ENCODE measurements around the gene RASGRF2. TPM values are rescaled to one million over a fixed set of nuclear protein-coding genes. Genes with fewer than 3 reads are reported as not detected.

The RASGRF2 gene
- total RNA-seq, 1 experiment from 2014 or later, result 5.3 TPM

DNA sequence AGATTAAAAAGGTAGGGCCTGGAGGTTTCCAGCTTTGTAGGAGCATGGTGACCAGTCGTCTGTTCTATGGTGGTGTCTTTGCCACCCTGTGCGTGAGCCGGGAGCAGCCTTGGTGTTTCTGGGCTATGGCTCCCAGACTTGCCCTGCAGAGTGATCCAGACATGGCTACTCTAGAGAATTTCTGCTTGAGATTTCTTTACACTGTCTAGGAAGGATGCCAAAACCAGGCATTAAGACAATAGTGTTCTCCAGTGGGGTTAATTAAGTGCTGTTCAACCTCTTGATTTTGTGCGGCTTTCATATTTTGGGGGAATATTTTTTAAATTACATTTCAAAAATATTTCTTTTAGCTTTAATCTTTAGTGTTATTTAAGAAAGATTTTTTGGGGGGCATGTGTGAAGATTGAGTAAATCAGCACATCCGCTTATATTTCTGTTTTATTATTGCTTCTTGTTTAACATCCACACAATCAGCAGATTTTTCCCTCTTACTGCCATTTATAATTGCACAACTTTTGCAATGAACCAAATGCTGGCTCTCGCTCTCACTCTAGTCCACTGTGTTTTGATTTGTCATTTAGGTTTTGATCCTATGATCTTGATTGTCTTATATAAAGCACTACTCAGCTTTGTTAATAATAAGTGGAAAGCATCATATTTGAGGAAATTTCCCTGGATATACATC is 110.5 kb downstream of the RASGRF2 start:
- no peak for DNase-seq
- peaks cover 3% of the 10 kb centered on the region for H3K36me3 ChIP-seq (replicated peaks; ENCODE audit: control insufficient read depth, insufficient read depth, low read length)
- H3K4me3 ChIP-seq (ENCODE audit: insufficient read depth, low read depth, low read length), result no peak overlapping the region
- H3K27me3 ChIP-seq (ENCODE audit: control insufficient read depth, insufficient read depth, low read length), result no peaks in the 10 kb centered on the region

DNA sequence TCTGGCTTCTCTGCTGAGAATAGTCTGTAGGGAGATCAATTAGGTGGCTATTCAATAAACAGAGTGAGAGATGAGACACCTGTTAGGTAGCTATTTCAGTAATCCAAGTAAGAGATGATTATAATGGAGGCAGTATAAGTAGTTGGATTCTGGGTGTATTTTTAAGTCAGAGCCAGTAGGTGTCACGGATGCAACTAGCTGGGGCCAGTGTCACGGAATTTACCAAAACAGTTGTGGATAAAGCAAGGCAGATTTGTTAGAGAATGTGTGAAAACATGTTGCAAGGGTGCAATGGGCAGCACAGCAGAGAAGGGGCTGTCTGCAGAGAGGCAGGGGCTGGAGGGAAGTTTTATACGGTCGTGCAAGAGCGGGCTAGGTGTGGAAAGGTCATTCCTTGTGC is 114.9 kb downstream of the RASGRF2 start:
- H3K4me3 ChIP-seq (ENCODE audit: insufficient read depth, low read depth, low read length), result no peak overlapping the region
- no peaks in the 10 kb centered on the region for H3K27me3 ChIP-seq (ENCODE audit: control insufficient read depth, insufficient read depth, low read length)
- peaks cover 3% of the 10 kb centered on the region for H3K36me3 ChIP-seq (replicated peaks; ENCODE audit: control insufficient read depth, insufficient read depth, low read length)
- DNase-seq, result no peak

DNA sequence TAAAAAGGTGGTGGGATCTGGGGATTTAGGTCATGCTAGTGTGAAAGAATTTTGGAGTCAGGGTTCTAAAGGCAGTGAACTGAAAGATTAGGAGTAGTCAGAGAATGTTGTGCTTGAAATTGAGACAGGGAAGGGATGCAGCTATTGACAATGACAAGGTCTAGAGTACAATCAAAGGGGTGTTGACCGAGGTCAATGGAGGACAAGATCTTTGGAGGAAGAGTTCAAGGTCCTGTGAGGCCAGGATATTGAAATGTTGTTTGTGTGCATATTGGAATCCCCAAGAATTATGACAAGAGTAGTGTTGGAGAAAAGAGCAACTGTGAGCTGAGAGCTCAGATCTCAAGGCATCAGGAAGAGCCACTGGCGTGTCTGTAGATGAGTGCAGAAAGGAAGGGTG is 116.9 kb downstream of the RASGRF2 start:
- no peak for DNase-seq
- Histone ChIP-seq H3K36me3 (replicated peaks; ENCODE audit: control insufficient read depth, insufficient read depth, low read length) (peaks cover 4% of the 10 kb centered on the region), H3K27me3 (ENCODE audit: control insufficient read depth, insufficient read depth, low read length) (no peaks in the 10 kb centered on the region), H3K4me3 (ENCODE audit: insufficient read depth, low read depth, low read length) (no peak overlapping the region)

DNA sequence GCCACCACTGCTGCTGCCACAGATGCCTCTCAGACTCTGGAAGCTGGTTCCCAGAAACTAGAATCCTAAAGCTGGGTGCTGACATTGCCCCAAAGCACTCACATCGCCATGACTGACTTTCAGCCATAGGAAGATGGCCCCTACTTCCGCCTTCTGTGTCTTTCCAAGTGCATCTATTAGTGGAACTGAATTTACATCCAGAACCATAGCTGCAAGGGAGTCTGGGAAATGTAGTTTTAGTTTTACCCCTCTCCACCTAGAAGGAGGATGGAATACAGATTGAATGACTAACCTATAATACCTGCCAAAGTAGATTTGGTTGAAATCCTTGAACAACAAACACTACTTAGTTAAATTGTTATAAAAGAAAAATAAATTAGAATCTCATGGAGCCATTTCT is 118.8 kb downstream of the RASGRF2 start:
- H3K4me3 ChIP-seq (ENCODE audit: insufficient read depth, low read depth, low read length), result no peak overlapping the region
- peaks cover 4% of the 10 kb centered on the region for H3K36me3 ChIP-seq (replicated peaks; ENCODE audit: control insufficient read depth, insufficient read depth, low read length)
- DNase-seq, result no peak
- no peaks in the 10 kb centered on the region for H3K27me3 ChIP-seq (ENCODE audit: control insufficient read depth, insufficient read depth, low read length)

GRCh38 chr5:81080809-81081460 is 120.8 kb downstream of the RASGRF2 start:
- no peak for DNase-seq
- peaks cover 3% of the 10 kb centered on the region for H3K36me3 ChIP-seq (replicated peaks; ENCODE audit: control insufficient read depth, insufficient read depth, low read length)
- H3K27me3 ChIP-seq (ENCODE audit: control insufficient read depth, insufficient read depth, low read length), result no peaks in the 10 kb centered on the region
- H3K4me3 ChIP-seq (ENCODE audit: insufficient read depth, low read depth, low read length), result no peak overlapping the region

GRCh38 chr5:81081461-81081835 is 121.3 kb downstream of the RASGRF2 start:
- Histone ChIP-seq H3K36me3 (replicated peaks; ENCODE audit: control insufficient read depth, insufficient read depth, low read length) (peaks cover 3% of the 10 kb centered on the region), H3K4me3 (ENCODE audit: insufficient read depth, low read depth, low read length) (no peak overlapping the region), H3K27me3 (ENCODE audit: control insufficient read depth, insufficient read depth, low read length) (no peaks in the 10 kb centered on the region)
- DNase-seq, result no peak

DNA sequence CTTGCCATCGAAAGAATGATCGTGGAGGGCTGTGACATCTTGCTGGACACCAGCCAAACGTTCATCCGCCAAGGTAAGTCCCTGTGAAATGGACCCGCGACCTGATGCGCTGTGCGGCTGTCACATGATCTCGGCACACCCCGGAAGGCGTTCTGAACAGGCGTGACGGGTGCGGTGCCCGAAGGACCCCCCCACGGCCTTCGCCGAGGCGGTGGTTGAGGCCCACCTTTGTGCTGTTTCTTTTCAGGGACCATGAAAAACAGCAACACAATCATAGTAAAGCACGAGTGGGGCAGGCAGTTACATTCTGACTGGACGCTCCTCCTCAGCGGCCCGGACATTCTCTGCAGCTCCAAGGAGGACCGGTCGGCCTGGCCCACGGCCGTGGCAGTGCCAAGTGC is 126.7 kb downstream of the RASGRF2 start:
- no peaks in the 10 kb centered on the region for H3K27me3 ChIP-seq (ENCODE audit: control insufficient read depth, insufficient read depth, low read length)
- no peak for DNase-seq
- H3K36me3 ChIP-seq (replicated peaks; ENCODE audit: control insufficient read depth, insufficient read depth, low read length), result peaks cover 2% of the 10 kb centered on the region
- H3K4me3 ChIP-seq (ENCODE audit: insufficient read depth, low read depth, low read length), result no peak overlapping the region

DNA sequence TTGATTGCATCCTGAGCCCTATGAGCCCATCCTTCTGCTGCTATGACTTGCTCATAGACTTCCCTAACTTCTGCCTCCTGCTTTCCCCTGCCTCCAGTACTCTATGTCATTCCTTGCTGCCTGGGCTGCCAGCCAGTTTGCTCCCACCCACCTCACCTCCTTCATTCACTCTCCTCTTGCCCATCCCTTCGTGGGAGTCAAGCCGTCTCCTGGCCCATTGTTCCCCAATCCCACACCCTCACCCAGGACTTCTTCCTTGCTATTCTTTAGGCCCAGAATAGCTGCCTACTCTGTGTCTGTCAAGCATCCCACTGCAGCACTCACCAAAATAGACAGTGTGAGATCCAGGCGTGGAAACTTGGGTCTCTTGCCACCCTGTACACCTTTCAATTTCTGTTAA is 131.0 kb downstream of the RASGRF2 start:
- no peaks in the 10 kb centered on the region for H3K27me3 ChIP-seq (ENCODE audit: control insufficient read depth, insufficient read depth, low read length)
- DNase-seq, result no peak
- H3K4me3 ChIP-seq (ENCODE audit: insufficient read depth, low read depth, low read length), result no peak overlapping the region
- no peaks in the 10 kb centered on the region; the same call in none of the 2 replicates for H3K36me3 ChIP-seq (replicated peaks; ENCODE audit: control insufficient read depth, insufficient read depth, low read length)

DNA sequence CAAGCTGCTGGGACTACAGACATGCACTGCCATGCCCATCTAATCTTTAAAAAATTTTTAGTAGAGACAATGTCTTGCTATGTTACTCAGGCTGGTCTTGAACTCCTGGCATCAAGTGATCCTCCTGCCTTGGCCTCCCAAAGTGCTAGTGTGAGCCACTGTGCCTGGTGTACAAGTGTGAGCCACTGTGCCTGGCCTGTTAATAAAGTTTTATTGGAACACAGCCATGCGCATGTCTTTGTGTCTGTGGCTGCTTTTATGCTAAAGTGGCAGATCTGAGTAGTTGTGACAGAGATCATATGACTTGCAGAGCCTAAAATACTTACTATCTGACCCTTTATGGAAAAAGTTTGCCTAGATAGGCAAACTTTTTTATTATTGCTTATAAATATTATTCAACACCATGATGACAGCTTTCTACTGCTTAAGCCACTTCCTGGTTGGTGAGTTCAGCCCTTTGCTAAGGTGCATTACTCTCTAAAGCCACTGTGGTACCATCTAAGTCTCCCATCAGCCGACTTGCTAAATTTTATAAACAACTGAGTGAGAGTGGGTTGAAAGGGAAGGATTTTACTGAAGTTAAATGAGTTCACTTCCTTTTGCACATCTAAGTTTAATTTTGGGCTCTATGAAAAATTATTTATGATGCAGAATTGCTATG is 133.5 kb downstream of the RASGRF2 start:
- no peak overlapping the region for H3K4me3 ChIP-seq (ENCODE audit: insufficient read depth, low read depth, low read length)
- no peaks in the 10 kb centered on the region for H3K36me3 ChIP-seq (replicated peaks; ENCODE audit: control insufficient read depth, insufficient read depth, low read length)
- H3K27me3 ChIP-seq (ENCODE audit: control insufficient read depth, insufficient read depth, low read length), result no peaks in the 10 kb centered on the region
- DNase-seq, result no peak

DNA sequence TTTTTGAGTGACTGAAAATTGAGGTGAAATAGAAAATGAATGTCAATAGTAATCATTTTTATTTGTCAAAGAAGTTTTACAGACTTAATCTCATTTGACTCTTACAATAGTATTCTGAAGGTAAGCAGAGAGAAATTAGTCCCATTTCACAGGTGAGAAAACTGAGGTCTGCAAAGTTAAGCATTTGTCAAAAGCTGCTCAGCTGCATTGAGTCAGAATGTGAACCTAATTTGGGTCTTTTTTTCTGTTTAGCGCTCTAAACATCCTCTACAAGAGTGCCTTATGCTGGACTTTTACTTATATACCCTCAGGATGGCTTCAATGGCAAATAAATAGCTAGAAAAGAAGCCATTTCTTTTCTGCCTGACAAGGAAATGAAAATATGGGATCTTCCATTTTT is 135.7 kb downstream of the RASGRF2 start:
- DNase-seq, result no peak
- no peaks in the 10 kb centered on the region for H3K36me3 ChIP-seq (replicated peaks; ENCODE audit: control insufficient read depth, insufficient read depth, low read length)
- no peak overlapping the region for H3K4me3 ChIP-seq (ENCODE audit: insufficient read depth, low read depth, low read length)
- H3K27me3 ChIP-seq (ENCODE audit: control insufficient read depth, insufficient read depth, low read length), result no peaks in the 10 kb centered on the region

GRCh38 chr5:81097713-81098112 is 137.6 kb downstream of the RASGRF2 start:
- Histone ChIP-seq H3K27me3 (ENCODE audit: control insufficient read depth, insufficient read depth, low read length) (no peaks in the 10 kb centered on the region), H3K36me3 (replicated peaks; ENCODE audit: control insufficient read depth, insufficient read depth, low read length) (no peaks in the 10 kb centered on the region), H3K4me3 (ENCODE audit: insufficient read depth, low read depth, low read length) (no peak overlapping the region)
- no peak for DNase-seq

DNA sequence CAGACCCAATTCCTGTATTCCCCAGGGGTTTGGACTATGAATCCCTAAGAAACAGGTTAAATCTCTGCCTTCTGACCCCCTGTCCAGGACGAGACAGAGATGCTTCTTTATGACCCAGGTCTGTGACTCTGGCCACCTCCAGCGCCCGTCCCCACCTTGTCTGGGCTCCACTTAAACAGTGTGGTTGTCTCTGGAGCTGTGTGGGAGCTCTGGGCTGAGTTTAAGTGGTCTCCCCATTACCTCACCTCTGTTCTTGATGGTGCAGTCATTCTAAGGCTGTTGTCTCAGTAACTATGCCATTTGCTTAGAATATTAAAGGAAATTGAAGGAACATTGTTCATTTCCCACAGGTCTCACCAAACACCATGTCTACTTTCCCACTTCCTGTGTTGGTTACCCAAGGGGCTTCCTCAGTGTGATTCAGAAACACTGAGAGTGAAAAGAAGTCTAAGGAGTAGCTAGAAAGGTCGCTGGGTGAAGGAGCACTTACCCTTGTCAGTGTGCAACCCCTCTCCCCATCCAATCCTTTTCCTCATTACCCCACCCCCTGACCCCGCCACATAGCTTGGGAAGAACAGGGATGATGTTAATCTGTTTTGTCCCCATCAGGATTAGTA is 145.2 kb downstream of the RASGRF2 start:
- no peak for DNase-seq
- Histone ChIP-seq H3K27me3 (ENCODE audit: control insufficient read depth, insufficient read depth, low read length) (no peaks in the 10 kb centered on the region), H3K36me3 (replicated peaks; ENCODE audit: control insufficient read depth, insufficient read depth, low read length) (no peaks in the 10 kb centered on the region), H3K4me3 (ENCODE audit: insufficient read depth, low read depth, low read length) (no peak overlapping the region)

GRCh38 chr5:81115261-81115660 is 155.1 kb downstream of the RASGRF2 start:
- no peaks in the 10 kb centered on the region for H3K27me3 ChIP-seq (ENCODE audit: control insufficient read depth, insufficient read depth, low read length)
- H3K4me3 ChIP-seq (ENCODE audit: insufficient read depth, low read depth, low read length), result no peak overlapping the region
- H3K36me3 ChIP-seq (replicated peaks; ENCODE audit: control insufficient read depth, insufficient read depth, low read length), result peaks cover 1% of the 10 kb centered on the region; the same call in 1 of the 2 replicates
- no peak for DNase-seq

- DNase-seq, result no peak
- H3K4me3 ChIP-seq (ENCODE audit: insufficient read depth, low read depth, low read length), result no peak overlapping the region
- H3K27me3 ChIP-seq (ENCODE audit: control insufficient read depth, insufficient read depth, low read length), result no peaks in the 10 kb centered on the region
- H3K36me3 ChIP-seq (replicated peaks; ENCODE audit: control insufficient read depth, insufficient read depth, low read length), result peaks cover 1% of the 10 kb centered on the region; the same call in 1 of the 2 replicates
These were observed 157.4 kb downstream of the RASGRF2 start for GRCh38 chr5:81117566-81117965.

GRCh38 chr5:81121273-81121672 is 161.1 kb downstream of the RASGRF2 start:
- Histone ChIP-seq H3K4me3 (ENCODE audit: insufficient read depth, low read depth, low read length) (no peak overlapping the region), H3K27me3 (ENCODE audit: control insufficient read depth, insufficient read depth, low read length) (no peaks in the 10 kb centered on the region), H3K36me3 (replicated peaks; ENCODE audit: control insufficient read depth, insufficient read depth, low read length) (no peaks in the 10 kb centered on the region; the same call in 1 of the 2 replicates)
- DNase-seq, result no peak
